Activated T-cell treated with anti-CD3 and anti-CD28 coated beads for 24 hours (primary cell): ENCODE results near the gene KRTAP2-4.
"Not testable (repeated sequence)": the region's sequence is repeated elsewhere in the genome, so short reads cannot be mapped to it uniquely, and the experiment has no call there.

ENCODE experiments used
- DNase-seq: peaks from one replicate; pipeline ENCODE4 v3.0.0-alpha.2; 2020; ENCODE audit warnings: low read depth

The KRTAP2-4 gene

GRCh38 chr17:41037853-41038350, 27.8 kb downstream of the KRTAP2-4 start:
- DNase-seq: no peak

GRCh38 chr17:41034346-41034935, 31.2 kb downstream of the KRTAP2-4 start, which contains the start of gene KRTAP1-3:
KRTAP1-3 (minus strand) TSS chr17:41034874; CDS start chr17:41034821, 53 bp downstream.
- not testable (repeated sequence) for DNase-seq

DNA sequence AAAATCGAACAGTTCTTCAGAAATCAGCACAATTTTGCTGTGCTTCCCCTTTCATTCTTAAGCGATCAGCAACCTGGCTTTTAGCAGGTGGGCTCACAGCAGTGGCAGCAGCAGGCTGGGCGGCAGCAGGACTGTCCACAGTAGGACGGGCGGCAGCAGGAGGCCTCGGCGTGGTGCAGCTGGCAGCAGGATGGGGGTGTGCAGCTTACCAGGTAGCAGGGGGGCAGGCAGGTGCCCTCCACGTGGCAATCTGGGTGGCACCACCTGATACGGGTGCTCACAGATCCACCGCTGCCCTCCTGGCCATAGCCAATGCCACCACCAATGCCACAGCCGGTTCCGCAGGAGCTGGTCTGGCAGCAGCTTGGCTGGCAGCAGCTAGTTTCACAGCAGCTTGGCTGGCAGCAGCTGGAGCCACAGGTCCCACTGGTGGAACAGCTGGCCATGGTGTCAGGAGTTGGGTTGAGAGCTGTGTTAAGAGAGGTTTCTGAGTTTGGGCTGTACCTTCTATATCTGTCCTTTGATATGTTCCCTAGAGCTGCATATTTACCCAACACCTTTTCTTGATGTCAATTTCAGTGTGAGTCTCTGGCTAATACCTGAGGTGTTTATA, 35.9 kb downstream of the KRTAP2-4 start, which contains the start of gene KRTAP1-4:
KRTAP1-4 (minus strand) TSS at position 563 of the 613 bp plus-strand sequence; CDS start at position 446, 117 bp downstream.
- DNase-seq: no peak

DNA sequence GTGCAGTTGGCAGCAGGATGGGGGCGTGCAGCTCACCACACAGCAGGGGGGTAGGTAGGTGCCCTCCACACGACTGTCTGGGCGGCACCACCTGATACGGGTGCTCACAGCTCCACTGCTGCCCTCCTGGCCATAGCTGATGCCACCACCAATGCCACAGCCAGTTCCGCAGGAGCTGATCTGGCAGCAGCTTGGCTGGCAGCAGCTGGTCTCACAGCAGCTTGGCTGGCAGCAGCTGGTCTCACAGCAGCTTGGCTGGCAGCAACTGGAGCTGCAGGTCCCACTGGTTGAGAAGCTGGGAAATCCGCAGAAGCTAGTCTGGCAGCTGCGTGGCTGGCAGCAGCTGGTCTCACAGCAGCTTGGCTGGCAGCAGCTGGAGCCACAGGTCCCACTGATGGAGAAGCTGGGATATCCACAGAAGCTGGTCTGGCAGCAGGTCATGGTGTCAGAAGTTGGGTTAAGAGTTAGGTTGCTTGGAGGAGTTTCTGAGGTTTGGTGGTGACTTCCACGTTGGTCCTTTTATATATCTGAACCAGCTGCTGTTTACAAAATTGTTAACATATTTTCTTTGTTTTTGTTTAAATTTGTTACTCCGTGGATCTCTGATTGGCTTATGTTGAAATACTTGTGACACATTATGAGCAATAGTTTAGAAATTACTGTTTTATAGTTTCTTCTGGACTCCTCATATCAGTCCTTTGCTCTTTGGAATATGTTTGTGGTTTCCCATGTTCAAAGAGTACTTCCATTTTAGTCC, 38.8 kb downstream of the KRTAP2-4 start, which contains the start of gene KRTAP1-5:
KRTAP1-5 (minus strand) TSS at position 494 of the 757 bp plus-strand sequence; CDS start at position 441, 53 bp downstream.
- no peak for DNase-seq

- DNase-seq: no peak
Observed at GRCh38 chr17:41024697-41025096, 41.0 kb downstream of the KRTAP2-4 start.

GRCh38 chr17:41020336-41020735, 45.3 kb downstream of the KRTAP2-4 start:
- no peak for DNase-seq

GRCh38 chr17:41019415-41019814, 46.3 kb downstream of the KRTAP2-4 start:
- no peak for DNase-seq

GRCh38 chr17:41018541-41018940, 47.1 kb downstream of the KRTAP2-4 start:
- no peak for DNase-seq

DNA sequence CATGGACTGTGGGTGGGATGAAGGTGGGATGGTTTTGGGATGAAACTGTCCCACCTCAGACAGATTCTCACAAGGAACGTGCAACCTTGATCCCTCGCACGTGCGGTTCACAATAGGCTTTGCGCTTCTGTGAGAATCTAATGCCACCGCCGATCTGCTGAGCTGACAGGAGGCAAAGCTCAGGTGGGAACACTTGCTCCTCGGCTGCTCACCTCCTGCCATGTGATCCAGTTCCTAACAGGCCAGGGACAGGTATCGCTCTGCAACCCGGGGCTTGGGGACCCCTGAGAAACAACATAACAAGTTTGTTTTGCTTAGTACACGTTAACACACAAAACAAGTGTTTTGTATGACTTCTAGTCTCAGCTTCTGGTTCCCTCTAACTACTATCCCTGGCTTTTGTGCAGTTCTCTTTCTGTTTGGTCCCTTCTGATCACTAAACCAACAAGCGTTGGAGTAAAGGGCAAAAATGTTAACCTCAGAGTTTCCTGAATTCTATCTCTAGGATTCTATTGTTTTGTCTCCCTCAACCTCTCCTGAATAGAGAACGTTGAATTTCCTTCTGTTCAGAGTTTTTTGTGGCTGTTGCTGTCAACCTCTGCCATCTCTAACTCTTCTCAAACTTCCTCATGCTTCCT, 49.0 kb downstream of the KRTAP2-4 start:
- no peak for DNase-seq

GRCh38 chr17:41015454-41015853, 50.2 kb downstream of the KRTAP2-4 start:
- no peak for DNase-seq
